ENCODE data around the gene SNX4.

GRCh38 chr3:125507128-125507527, 12.9 kb downstream of the SNX4 start:
- TF ChIP-seq CTCF (IDR thresholded peaks at IDR 0.05) (no peak), POLR2A (IDR thresholded peaks at IDR 0.05) (no peak)

All from testis (tissue), 2 donors.